Spleen (tissue), 11 donors: Measurements from ENCODE around the gene FAM135A. TPM values are rescaled to one million over a fixed set of nuclear protein-coding genes. Genes with fewer than 3 reads are reported as not detected.
"Not testable (repeated sequence)": the region's sequence is repeated elsewhere in the genome, so short reads cannot be mapped to it uniquely, and the experiment has no call there.

ENCODE experiments used
- DNase-seq: peaks from one replicate; pipeline ENCODE4 v3.0.0-alpha.2; 2020
- H3K27ac ChIP-seq, 8 donors: fragments of 200-600 bp; sonication (generic) in 7 of 8; 1 replicate in 4 of 8; 2 replicates in 4 of 8; pipeline versions ENCODE4 v1.5.0 to v1.8.0; 2016 to 2021; ENCODE audit warnings: inconsistent platforms in 4 of 8, mild to moderate bottlenecking in 4 of 8, moderate library complexity in 1 of 8
- H3K27me3 ChIP-seq, 7 donors: fragments of 200-600 bp; sonication (generic) in 6 of 7; replicated peaks in 1 of 7; 1 replicate in 4 of 7; 2 replicates in 3 of 7; pipeline versions ENCODE4 v1.5.0 to v1.8.0; 2016 to 2021; ENCODE audit warnings: inconsistent platforms in 3 of 7, mild to moderate bottlenecking in 1 of 7
- H3K36me3 ChIP-seq, 6 donors: fragments of 200-600 bp; sonication (generic) in 5 of 6; 1 replicate in 4 of 6; 2 replicates in 2 of 6; pipeline versions ENCODE4 v1.5.0 to v1.8.0; 2016 to 2021; ENCODE audit warnings: inconsistent platforms in 2 of 6
- H3K4me1 ChIP-seq, 6 donors: fragments of 200-600 bp; sonication (generic) in 5 of 6; 1 replicate in 3 of 6; 2 replicates in 3 of 6; pipeline versions ENCODE4 v1.5.0 to v1.8.0; 2016 to 2021; ENCODE audit warnings: inconsistent platforms in 3 of 6
- H3K4me3 ChIP-seq, 8 donors: fragments of 200-600 bp; sonication (generic) in 7 of 8; 1 replicate in 4 of 8; 2 replicates in 4 of 8; pipeline versions ENCODE4 v1.5.0 to v1.8.0; 2016 to 2021; ENCODE audit warnings: inconsistent platforms in 4 of 8, mild to moderate bottlenecking in 4 of 8, moderate library complexity in 2 of 8
- H3K9me3 ChIP-seq, 8 donors: fragments of 200-600 bp; sonication (generic) in 7 of 8; 1 replicate in 4 of 8; 2 replicates in 4 of 8; pipeline versions ENCODE4 v1.5.0 to v1.8.0; 2016 to 2021; ENCODE audit warnings: inconsistent platforms in 4 of 8
- POLR2A ChIP-seq, 3 donors: fragments of 450-650 bp; IDR thresholded peaks; one replicate each; pipeline ENCODE4 v1.5.1; 2017; ENCODE audit warnings: antibody characterized with exemption in 3 of 3, mild to moderate bottlenecking in 1 of 3
- POLR2AphosphoS5 ChIP-seq, 3 donors: sonication (generic); formaldehyde crosslinking; IDR thresholded peaks; one replicate each; pipeline ENCODE4 v1.5.1; 2017; ENCODE audit warnings: antibody characterized with exemption in 3 of 3
- WGBS, 5 donors: extraction: QIAGEN DNeasy Blood & Tissue Kit in 3 of 5; methylation state at CpG; one replicate each; pipeline versions ENCODE4 v1.1.5 to v1.1.7; 2013 to 2018; 5-methylcytosine and 5-hydroxymethylcytosine counted together
- intact Hi-C: fragments of 100-400 bp; cut with DNase I; formaldehyde crosslinking; loops from one replicate; pipeline ENCODE4 v1.15.0; 2023; ENCODE audit warnings: low total_unique reads
- polyA plus RNA-seq, 3 donors: library from polyadenylated mRNA; stranded (reverse); fragments of 200-250 nt; gene quantifications; one replicate each; pipeline ENCODE4 v1.2.1, GENCODE V29; 2013
- total RNA-seq, 7 donors: library from RNA; depleted of rRNA in 3 of 7; stranded (reverse); fragments of >200 nt in 3 of 7; fragmentation: NEBNext Ultra II Directional in 4 of 7; extraction: Animal tissue kit (Norgen Biotek cat#: 25700) in 4 of 7; gene quantifications; one replicate each; pipeline versions ENCODE4 v1.1.0 to v1.2.1, GENCODE V29; 2016 to 2021
- TF ChIP-seq, protein P1 (sequence below), 11 experiments: fragments of 200-600 bp in 7 of 11; fragments of 450-650 bp in 4 of 11; sonication (generic) in 4 of 11; IDR thresholded peaks in 8 of 11; conservative IDR thresholded peaks in 3 of 11; 1 replicate in 7 of 11; 2 replicates in 4 of 11; pipeline versions ENCODE4 v1.4.0 to v1.8.0; 2016 to 2021; ENCODE audit warnings: antibody characterized with exemption in 11 of 11, inconsistent platforms in 4 of 11, mild to moderate bottlenecking in 1 of 11
- donor health status: healthy with polysubstance abuse.
- donor health status: DM: no; HTN: no; CAD: no; lungs with moderate emphysema.
- donor health status: DM: no; HTN: no; CAD: no.
- donor health status: Bipolar disorder and iron deficiency.
- donor health status: healthy.
- donor health status: DM: no; HTN: no; CAD: no.
- donor health status: DM: yes; HTN: yes; CAD: no.

The FAM135A gene
- total and polyA plus RNA-seq, 10 donors: 7.6 to 33.0 (median 17.8) TPM

DNA sequence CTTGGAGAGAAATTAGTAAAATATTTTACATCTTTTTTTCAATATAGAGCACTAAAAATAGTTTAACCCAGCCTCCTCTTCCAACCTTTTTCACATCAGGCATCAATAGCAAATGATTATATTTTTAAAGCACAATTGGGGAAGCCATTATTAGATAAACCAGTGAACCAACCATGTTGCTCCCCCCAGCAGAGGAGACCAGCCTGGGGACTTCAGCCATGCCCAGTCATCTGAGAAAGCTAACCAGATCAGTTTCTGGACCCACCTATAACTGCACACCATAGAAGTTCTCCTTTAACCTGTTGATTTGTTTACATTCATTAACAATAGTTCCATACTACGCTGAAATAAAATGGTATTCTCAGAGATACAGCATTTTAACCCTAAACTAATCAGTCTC is 139.7 kb downstream of the FAM135A start:
- H3K27me3 ChIP-seq: no peaks in the 10 kb centered on the region
- no peaks in the 10 kb centered on the region for H3K4me1 ChIP-seq
- H3K36me3 ChIP-seq: no peaks in the 10 kb centered on the region
- intact Hi-C loops: loop anchor here (10.0 kb wide), 1 partner anchor 132 kb away; no protein-coding TSS in a partner anchor
- no peak overlapping the region for H3K27ac ChIP-seq
- no peak for DNase-seq
- H3K4me3 ChIP-seq: no peak overlapping the region
- no peak for TF ChIP-seq POLR2A (IDR thresholded peaks at IDR 0.05)
- TF ChIP-seq, protein P1, sequence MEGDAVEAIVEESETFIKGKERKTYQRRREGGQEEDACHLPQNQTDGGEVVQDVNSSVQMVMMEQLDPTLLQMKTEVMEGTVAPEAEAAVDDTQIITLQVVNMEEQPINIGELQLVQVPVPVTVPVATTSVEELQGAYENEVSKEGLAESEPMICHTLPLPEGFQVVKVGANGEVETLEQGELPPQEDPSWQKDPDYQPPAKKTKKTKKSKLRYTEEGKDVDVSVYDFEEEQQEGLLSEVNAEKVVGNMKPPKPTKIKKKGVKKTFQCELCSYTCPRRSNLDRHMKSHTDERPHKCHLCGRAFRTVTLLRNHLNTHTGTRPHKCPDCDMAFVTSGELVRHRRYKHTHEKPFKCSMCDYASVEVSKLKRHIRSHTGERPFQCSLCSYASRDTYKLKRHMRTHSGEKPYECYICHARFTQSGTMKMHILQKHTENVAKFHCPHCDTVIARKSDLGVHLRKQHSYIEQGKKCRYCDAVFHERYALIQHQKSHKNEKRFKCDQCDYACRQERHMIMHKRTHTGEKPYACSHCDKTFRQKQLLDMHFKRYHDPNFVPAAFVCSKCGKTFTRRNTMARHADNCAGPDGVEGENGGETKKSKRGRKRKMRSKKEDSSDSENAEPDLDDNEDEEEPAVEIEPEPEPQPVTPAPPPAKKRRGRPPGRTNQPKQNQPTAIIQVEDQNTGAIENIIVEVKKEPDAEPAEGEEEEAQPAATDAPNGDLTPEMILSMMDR (IDR thresholded peaks at IDR 0.05 in 8 of 11, conservative IDR thresholded peaks at IDR 0.05 in 3 of 11): no peak
- no peak for TF ChIP-seq POLR2AphosphoS5 (IDR thresholded peaks at IDR 0.05)
- WGBS, 5 donors: 88 to 97% (median 95%) methylated on average over 1 of the region's 1 CpG
- H3K9me3 ChIP-seq: no peaks in the 10 kb centered on the region

DNA sequence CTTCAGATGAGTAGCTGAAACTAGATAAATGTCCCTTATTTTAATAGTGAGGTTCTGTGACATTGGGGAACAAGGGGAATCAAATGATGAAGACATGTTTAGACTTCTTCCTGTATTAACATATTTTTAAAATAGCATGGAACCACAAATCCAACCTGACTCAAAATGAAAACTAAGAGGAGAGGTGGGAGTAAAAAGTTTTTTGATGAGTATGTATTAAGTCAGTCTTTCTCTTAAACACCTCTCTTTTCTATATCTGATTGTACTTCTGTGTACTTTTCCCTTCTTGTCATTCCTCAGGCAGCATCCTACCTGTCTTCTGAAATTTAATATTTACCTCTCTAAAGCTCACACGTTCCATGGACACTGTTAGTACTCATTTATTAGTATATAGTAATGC is 144.7 kb downstream of the FAM135A start:
- Histone ChIP-seq H3K36me3 (peaks cover 0 to 10% (median 0%) of the 10 kb centered on the region in 6 donors), H3K27me3 (no peaks in the 10 kb centered on the region), H3K9me3 (no peaks in the 10 kb centered on the region), H3K4me3 (no peak overlapping the region), H3K27ac (no peak overlapping the region), H3K4me1 (no peaks in the 10 kb centered on the region)
- 76 to 93% (median 89%) methylated on average over 1 of the region's 1 CpG for WGBS, 5 donors
- TF ChIP-seq, protein P1 (IDR thresholded peaks at IDR 0.05 in 8 of 11, conservative IDR thresholded peaks at IDR 0.05 in 3 of 11): no peak
- no peak for TF ChIP-seq POLR2A (IDR thresholded peaks at IDR 0.05)
- TF ChIP-seq POLR2AphosphoS5 (IDR thresholded peaks at IDR 0.05): no peak
- intact Hi-C loops: loop anchor here (10.0 kb wide), 1 partner anchor 127 kb away; no protein-coding TSS in a partner anchor
- no peak for DNase-seq

DNA sequence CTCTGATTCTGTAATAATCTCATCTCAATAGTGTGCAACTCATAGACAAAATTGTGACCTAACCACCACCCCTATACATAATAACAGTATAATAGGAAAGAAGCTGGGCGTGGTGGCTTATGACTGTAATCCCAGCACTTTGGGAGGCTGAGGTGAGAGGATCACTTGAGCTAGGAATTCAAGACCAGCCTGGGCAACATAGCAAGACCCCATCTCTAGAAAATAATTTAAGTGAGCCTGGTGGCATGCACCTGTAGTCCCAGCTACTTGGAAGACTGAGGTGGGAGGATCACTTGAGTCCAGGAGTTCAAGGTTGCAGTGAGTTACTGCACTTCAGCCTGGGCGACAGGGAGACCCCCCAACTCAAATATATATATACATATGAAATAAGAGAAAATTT is 149.1 kb downstream of the FAM135A start:
- H3K27ac ChIP-seq, DNase-seq, H3K36me3 ChIP-seq, H3K4me3 ChIP-seq, H3K27me3 ChIP-seq, H3K9me3 ChIP-seq, intact Hi-C loops: not testable (repeated sequence)
- peaks cover 0 to 12% (median 9%) of the 10 kb centered on the region in 6 donors for H3K4me1 ChIP-seq
- 70 to 94% (median 93%) methylated on average over 2 of the region's 2 CpGs for WGBS, 5 donors

DNA sequence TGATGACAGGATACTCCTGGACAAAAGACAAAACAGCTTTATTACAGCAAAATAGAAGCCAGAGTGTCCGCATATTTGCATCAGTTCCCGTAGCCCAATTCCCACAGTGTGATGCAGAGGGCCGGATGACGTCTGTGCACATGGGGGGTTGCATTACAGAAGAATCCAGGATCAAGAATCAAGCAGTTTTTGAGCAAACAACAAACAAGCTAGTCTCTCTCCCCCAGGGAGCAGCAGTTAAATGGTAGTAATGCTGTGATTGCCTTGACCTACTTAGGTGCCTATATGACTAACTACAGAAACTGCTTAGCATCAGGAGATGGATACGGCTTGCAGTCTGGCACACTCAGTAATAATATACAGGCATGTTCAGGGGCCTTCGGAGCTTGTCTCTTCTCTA is 150.2 kb downstream of the FAM135A start:
- H3K36me3 ChIP-seq: peaks cover 0 to 10% (median 0%) of the 10 kb centered on the region in 6 donors
- H3K4me1 ChIP-seq: peaks cover 0 to 24% (median 16%) of the 10 kb centered on the region in 6 donors
- no peak overlapping the region for H3K27ac ChIP-seq
- H3K27me3 ChIP-seq: no peaks in the 10 kb centered on the region
- no peak overlapping the region for H3K4me3 ChIP-seq
- 73 to 78% (median 74%) methylated on average over 6 of the region's 6 CpGs for WGBS, 5 donors
- H3K9me3 ChIP-seq: no peaks in the 10 kb centered on the region
- TF ChIP-seq, protein P1 (IDR thresholded peaks at IDR 0.05 in 8 of 11, conservative IDR thresholded peaks at IDR 0.05 in 3 of 11): no peak
- TF ChIP-seq POLR2A (IDR thresholded peaks at IDR 0.05): no peak
- no peak for TF ChIP-seq POLR2AphosphoS5 (IDR thresholded peaks at IDR 0.05)
- no peak for DNase-seq
- intact Hi-C loops: no loop called here
